Stimulated activated CD4-positive, alpha-beta T cell treated with anti-CD3 and anti-CD28 coated beads, Interleukin-4, amount 100 ng/mL, for 24 hours (primary cell): ENCODE data around the gene NAPB.
"Not testable (repeated sequence)": the region's sequence is repeated elsewhere in the genome, so short reads cannot be mapped to it uniquely, and the experiment has no call there.

Experiments used
- DNase-seq: peaks from one replicate; pipeline ENCODE4 v3.0.0-alpha.2; 2020

NAPB gene

DNA sequence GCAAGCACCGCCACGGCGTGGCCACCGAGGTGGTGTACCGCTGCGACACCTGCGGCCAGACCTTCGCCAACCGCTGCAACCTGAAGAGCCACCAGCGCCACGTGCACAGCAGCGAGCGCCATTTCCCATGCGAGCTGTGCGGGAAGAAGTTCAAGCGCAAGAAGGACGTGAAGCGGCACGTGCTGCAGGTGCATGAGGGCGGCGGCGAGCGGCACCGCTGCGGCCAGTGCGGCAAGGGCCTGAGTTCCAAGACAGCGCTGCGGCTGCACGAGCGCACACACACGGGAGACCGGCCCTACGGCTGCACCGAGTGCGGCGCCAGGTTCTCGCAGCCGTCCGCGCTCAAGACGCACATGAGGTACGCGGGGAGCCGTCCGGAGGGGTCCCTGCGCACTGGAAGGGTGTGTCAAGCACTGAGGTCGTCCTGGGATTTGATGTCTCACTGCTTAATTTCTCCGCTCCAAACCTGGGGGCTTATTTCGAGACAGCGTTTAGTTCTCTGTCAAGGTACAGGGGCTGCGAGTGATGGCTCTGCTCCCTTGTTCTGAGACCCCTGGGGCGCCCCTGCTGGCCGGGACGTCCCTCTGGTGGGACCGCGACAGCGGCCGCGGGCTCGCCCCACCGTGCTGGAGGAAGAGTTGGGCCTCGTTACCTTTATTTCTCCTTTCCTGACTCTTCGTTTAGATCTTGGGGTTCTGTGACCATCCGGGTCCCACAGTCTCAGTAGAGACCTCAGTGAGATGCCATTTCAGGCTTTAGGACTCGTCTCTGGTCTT, 55.7 kb downstream of the NAPB start:
- DNase-seq, result no peak

- DNase-seq, result no peak
Measured at GRCh38 chr20:23363257-23363649, 58.0 kb downstream of the NAPB start.

GRCh38 chr20:23362392-23363256, 58.7 kb downstream of the NAPB start:
- DNase-seq, result peak; percentile 24

- DNase-seq, result peak; percentile 98
Measured at GRCh38 chr20:23361476-23362391, 59.6 kb downstream of the NAPB start, which contains the start of gene GZF1. GZF1 (plus strand) TSS chr20:23362182; CDS start chr20:23364384, 2,202 bp downstream.

DNA sequence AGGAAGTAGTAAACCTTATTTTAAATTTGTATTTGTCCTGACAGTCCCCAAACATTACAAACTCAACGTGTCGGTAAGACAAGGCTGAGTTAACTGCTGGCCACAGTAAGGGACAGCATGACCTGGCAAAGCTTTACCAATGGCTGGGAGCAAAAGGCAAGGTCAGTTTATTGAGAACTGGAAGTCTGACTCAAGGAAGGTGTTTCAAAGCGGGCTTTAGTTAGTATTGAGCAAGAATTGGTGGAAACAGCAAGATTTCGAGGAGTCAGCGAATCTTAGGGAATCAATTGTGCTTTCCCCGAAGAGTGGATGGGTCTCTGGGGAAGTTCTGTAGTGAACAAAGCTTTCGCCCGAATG, 60.2 kb downstream of the NAPB start:
- no peak for DNase-seq

DNA sequence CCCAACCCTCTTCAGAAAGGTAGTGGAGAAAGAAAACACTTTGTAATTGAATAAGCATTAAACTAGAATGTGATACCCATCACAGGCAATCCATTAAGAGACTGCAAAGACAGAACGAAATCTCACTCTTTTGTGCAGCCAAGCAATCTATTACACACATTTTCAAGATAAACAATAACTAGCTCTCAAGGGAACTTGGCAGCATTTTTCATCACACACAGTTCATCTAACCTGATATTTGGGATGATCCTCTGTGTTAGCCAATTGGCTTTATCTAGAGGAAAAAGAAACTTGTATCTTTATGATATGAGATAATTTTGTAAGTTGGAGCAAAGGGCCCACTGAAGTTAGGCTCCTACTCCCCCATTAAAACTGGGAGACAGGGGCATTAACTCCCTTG, 60.8 kb downstream of the NAPB start:
- DNase-seq, result no peak

GRCh38 chr20:23358923-23359593, 62.2 kb downstream of the NAPB start:
- no peak for DNase-seq

DNA sequence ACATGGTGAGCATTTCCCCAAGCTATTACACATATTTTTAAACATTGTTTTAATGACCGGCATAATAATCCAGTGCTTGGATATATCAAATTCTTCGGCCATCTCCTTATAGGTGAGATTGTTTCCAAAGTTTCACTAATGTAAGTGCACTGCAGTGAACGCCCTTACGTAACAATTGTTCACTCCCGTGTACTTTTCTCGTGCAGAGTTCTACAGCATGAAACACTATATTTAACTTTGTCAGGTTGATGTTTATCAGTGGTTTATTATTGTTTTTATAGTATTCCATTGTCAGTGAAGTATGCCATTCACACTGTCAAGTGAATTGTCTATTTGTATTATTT, 62.8 kb downstream of the NAPB start:
- no peak for DNase-seq

GRCh38 chr20:23357767-23358562, 63.3 kb downstream of the NAPB start:
- DNase-seq, result peak; percentile 100

GRCh38 chr20:23356203-23356602, 65.1 kb downstream of the NAPB start:
- no peak for DNase-seq

GRCh38 chr20:23350904-23351838, 70.1 kb downstream of the NAPB start:
- peak; percentile 65 for DNase-seq

DNA sequence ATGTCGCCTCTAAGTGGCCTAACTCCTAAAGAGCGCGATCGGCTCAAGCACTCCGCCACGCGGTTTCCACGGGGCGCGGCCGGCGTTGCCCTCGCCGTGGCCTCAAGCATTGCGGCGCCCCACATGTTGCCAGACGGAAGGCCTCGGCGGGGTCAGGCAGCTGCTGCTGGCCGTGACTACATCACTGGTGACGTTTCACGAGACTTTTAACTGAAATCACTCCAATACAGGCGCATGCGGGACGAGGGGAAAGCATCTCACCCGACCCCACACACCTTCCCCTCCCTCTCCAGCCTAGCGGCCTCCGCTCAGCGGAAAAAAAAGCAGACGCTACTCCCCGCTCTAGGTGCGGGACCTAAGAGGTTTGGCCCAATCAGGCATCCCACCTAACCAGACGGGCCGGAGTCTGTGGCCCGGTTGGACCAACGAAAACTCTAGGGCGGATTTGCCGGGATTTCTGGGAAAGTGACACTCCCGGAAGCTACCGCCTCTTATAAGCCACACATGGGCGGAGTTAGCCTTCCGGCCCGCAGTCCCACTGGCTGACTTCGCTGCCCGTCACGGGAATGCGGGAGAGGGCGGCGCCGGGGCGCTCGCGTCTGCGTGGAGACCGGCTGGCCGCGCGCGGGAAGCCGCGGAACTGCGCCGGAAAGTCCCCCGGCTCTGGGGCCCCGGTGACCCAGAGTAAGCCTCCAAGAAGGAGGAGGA, 70.9 kb downstream of the NAPB start, which contains the start of gene NXT1:
Gene NXT1 (plus strand): TSS at position 596 of the 708 bp plus-strand sequence. CDS start 3,251 bp downstream, outside the sequence.
- peak; percentile 97 for DNase-seq

- DNase-seq, result no peak
Measured at GRCh38 chr20:23349338-23350195, 71.7 kb downstream of the NAPB start.

DNA sequence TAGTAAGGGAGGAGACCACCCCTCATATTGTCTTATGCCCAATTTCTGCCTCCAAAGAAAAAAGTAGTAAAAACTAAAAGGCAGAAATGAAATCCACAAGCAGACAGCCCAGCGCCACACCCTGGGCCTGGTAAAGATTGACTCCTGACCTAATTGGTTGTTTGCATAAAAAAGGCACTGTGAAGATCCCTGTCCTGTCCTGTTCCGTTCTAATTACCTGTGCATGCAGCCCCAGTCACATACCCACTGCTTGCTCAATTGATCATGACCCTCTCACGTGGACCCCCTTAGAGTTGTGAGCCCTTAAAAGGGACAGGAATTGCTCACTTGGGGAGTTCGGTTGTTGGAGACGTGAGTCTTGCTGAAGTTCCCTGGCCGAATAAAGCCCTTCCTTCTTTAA, 72.8 kb downstream of the NAPB start:
- not testable (repeated sequence) for DNase-seq

- no peak for DNase-seq
Measured at GRCh38 chr20:23347791-23348190, 73.5 kb downstream of the NAPB start.

DNA sequence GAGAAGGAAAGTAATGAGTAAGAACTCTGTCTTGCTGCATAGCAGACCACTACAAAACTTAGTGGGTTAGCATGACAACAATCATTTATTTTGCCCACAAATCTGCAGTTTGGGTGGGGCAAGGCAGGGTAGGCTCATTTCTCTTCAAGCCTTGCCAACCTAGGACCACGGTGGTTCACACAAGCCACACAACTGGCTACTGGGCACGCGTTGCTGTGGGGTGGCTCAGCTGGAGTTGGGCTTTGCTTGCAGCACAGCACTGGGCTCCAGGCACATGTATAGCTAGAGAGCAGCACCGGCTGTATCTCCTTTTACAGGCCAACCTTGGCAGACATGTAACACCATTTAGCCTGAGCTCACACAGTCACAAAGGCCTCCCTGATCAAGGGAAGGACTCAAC, 75.3 kb downstream of the NAPB start:
- no peak for DNase-seq

DNA sequence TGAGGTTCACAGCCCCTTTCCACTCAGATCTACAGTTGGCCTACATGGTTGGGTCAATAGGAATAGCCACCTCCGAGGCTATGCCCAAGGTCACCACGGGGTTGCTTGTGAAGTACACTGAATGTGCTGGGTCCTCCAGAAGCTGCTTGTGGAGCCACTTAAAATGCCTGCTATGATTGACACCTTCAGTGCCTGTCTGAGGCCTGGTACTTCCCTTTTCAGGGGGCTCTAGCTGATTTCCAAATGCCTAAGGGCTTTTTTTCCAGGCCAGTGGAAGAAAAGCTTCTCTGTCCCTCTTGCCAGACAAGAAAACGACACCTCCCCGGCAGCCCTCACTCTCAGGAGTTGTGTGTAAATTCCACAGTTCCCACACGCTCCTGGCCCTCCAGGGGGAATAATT, 77.0 kb downstream of the NAPB start:
- DNase-seq, result no peak

DNA sequence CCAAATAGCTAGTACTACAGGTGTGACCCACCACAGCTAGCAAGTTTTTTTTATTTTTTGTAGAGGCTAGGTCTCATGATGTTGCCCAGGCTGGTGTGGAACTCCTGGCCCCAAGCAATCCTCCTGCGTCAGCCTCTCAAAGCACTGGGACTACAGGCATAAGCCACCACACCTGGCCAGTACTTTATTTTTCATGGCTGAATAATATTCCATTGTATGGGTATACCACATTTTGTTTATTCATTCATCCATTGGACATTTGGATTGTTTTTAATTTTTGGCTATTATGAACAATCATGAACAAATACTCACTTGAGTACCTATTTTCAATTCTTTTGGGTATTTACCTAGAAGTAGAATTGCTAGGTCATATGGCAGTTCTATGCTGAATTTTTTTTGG, 77.7 kb downstream of the NAPB start:
- DNase-seq, result no peak

DNA sequence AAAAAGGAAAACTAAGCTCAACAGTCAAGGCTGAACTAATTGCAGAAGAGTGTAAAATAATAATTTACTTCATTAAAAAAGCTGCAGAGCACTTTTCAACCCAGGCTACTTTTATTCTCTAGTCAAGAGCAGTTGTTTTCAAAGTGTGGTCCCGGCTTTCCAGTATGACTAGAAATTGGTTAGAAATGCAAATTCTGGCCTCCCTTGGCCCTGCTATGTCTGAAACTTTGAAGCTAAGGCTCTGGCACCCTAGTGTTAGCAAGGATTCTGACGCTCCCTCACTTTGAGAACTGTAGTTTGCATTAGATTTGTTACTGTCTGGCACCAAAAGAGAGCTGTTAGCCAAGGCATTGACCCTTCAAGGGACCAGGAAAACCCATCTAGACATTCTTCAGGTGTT, 80.2 kb downstream of the NAPB start:
- no peak for DNase-seq
